ENCODE data around the gene TMX3. TPM values are rescaled to one million over a fixed set of nuclear protein-coding genes. Genes with fewer than 3 reads are reported as not detected.
A peak's percentile ranks its signal among the peaks of the same experiment; 100 is the strongest.

The TMX3 gene
- polyA plus RNA-seq, 2 donors, result 9.5 to 10.2 TPM

DNA sequence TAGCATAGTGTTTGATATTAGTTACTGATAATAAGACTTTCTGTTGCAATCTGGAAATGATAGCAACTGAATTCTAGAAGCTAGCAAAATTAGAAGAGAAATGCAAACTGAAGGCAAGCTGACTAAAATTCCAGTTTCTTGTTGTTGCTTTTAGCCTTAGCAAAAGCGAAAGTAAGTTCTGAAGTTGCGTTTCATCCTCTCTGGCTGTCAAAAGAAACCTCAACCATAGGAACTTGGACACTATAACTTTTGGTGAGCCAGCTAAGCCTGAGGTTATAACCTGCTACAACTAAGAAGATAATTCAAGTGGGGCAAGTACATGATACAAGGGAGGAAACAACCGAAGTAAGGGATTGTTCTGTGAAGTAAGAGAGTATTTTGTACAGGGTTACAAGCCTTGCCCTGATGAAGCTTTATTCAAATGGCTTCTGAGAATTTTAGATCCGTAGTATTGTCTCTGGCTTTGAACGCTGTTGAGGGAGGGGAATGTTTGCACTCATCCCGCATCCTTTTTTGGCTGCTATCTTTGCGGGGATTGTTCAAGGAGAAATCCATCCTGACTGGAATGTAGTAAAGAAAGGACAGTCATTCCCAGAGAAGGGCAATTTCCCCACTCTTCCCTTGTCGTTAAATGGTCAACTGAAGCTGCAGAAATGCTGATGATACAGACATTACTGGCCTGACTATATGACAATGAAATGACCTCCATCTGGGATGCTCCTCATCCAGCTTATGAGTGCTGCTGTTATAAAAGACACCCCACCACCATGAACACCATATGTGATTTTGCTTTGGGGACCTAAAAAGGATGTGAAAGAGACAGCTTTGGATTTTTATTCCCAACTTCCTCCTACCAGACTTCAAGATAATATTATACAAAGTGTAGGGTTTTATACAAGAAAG lies 7.0 kb upstream of the TMX3 start:
- WGBS, 2 donors, result 32 to 35% methylated on average over 8 of the region's 8 CpGs
- Histone ChIP-seq H3K9me3 (ENCODE audit: control insufficient read depth in 2 of 2, insufficient read depth in 1 of 2, low read depth in 1 of 2, low read length in 1 of 2) (no peaks in the 10 kb centered on the region), H3K4me3 (ENCODE audit: low read depth in 1 of 2, low read length in 2 of 2) (peak overlapping the region in 1 of 2 donors; percentile 31), H3K36me3 (ENCODE audit: control insufficient read depth in 2 of 2, insufficient read depth in 2 of 2, low read length in 1 of 2) (no peaks in the 10 kb centered on the region), H3K4me1 (ENCODE audit: control insufficient read depth in 2 of 2, insufficient read depth in 2 of 2, low read length in 1 of 2) (peaks cover 0 to 2% of the 10 kb centered on the region in 2 donors), H3K27me3 (ENCODE audit: control insufficient read depth in 1 of 2, insufficient read depth in 2 of 2, low read length in 2 of 2) (no peaks in the 10 kb centered on the region), H3K27ac (ENCODE audit: low read depth in 2 of 2, low read length in 1 of 2) (peak overlapping the region in 1 of 2 donors; percentile 35)

- H3K4me1 ChIP-seq (ENCODE audit: control insufficient read depth in 2 of 2, insufficient read depth in 2 of 2, low read length in 1 of 2), result no peaks in the 10 kb centered on the region
- H3K9me3 ChIP-seq (ENCODE audit: control insufficient read depth in 2 of 2, insufficient read depth in 1 of 2, low read depth in 1 of 2, low read length in 1 of 2), result no peaks in the 10 kb centered on the region
- peak overlapping the region; percentile 73 to 83 for H3K27ac ChIP-seq (ENCODE audit: low read depth in 2 of 2, low read length in 1 of 2)
- WGBS, 2 donors, result 0 to 1% methylated on average over 14 of the region's 14 CpGs
- no peaks in the 10 kb centered on the region for H3K27me3 ChIP-seq (ENCODE audit: control insufficient read depth in 1 of 2, insufficient read depth in 2 of 2, low read length in 2 of 2)
- H3K4me3 ChIP-seq (ENCODE audit: low read depth in 1 of 2, low read length in 2 of 2), result peak overlapping the region; percentile 87 to 94
- H3K36me3 ChIP-seq (ENCODE audit: control insufficient read depth in 2 of 2, insufficient read depth in 2 of 2, low read length in 1 of 2), result peaks cover 0 to 7% of the 10 kb centered on the region in 2 donors
These were observed 569 bp downstream of the TMX3 start for GRCh38 chr18:68714366-68714711.

- no peaks in the 10 kb centered on the region for H3K27me3 ChIP-seq (ENCODE audit: control insufficient read depth in 1 of 2, insufficient read depth in 2 of 2, low read length in 2 of 2)
- H3K9me3 ChIP-seq (ENCODE audit: control insufficient read depth in 2 of 2, insufficient read depth in 1 of 2, low read depth in 1 of 2, low read length in 1 of 2), result no peaks in the 10 kb centered on the region
- no peaks in the 10 kb centered on the region for H3K4me1 ChIP-seq (ENCODE audit: control insufficient read depth in 2 of 2, insufficient read depth in 2 of 2, low read length in 1 of 2)
- 17 to 20% methylated on average over 6 of the region's 6 CpGs for WGBS, 2 donors
- H3K27ac ChIP-seq (ENCODE audit: low read depth in 2 of 2, low read length in 1 of 2), result no peak overlapping the region
- H3K4me3 ChIP-seq (ENCODE audit: low read depth in 1 of 2, low read length in 2 of 2), result peak overlapping the region in 1 of 2 donors; percentile 87
- H3K36me3 ChIP-seq (ENCODE audit: control insufficient read depth in 2 of 2, insufficient read depth in 2 of 2, low read length in 1 of 2), result peaks cover 0 to 7% of the 10 kb centered on the region in 2 donors
These were observed 1.1 kb downstream of the TMX3 start for GRCh38 chr18:68713796-68714195.

DNA sequence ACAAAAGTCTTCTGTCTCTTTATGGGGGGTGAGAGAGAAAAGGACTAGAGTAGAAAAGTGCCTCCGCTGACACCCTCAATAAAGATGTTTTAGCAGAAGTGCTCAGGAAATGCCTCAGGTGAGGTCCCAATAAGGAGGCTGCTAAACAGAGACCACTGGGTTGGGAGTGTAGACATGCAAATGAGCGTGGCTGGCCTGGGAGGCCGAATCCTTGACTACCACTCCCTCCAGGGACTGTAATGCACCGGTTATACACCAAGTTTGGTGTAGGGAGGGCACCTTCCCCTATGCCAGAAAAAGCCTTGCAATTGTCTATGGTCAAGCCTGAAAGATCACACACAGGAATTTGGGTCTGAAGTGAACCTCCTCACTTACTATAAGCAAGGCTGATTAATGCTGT lies 1.8 kb downstream of the TMX3 start:
- Histone ChIP-seq H3K4me1 (ENCODE audit: control insufficient read depth in 2 of 2, insufficient read depth in 2 of 2, low read length in 1 of 2) (no peaks in the 10 kb centered on the region), H3K27ac (ENCODE audit: low read depth in 2 of 2, low read length in 1 of 2) (no peak overlapping the region), H3K27me3 (ENCODE audit: control insufficient read depth in 1 of 2, insufficient read depth in 2 of 2, low read length in 2 of 2) (no peaks in the 10 kb centered on the region), H3K36me3 (ENCODE audit: control insufficient read depth in 2 of 2, insufficient read depth in 2 of 2, low read length in 1 of 2) (peaks cover 0 to 7% of the 10 kb centered on the region in 2 donors), H3K9me3 (ENCODE audit: control insufficient read depth in 2 of 2, insufficient read depth in 1 of 2, low read depth in 1 of 2, low read length in 1 of 2) (no peaks in the 10 kb centered on the region), H3K4me3 (ENCODE audit: low read depth in 1 of 2, low read length in 2 of 2) (peak overlapping the region in 1 of 2 donors; percentile 26)
- WGBS, 2 donors, result 82 to 84% methylated on average over 4 of the region's 4 CpGs

DNA sequence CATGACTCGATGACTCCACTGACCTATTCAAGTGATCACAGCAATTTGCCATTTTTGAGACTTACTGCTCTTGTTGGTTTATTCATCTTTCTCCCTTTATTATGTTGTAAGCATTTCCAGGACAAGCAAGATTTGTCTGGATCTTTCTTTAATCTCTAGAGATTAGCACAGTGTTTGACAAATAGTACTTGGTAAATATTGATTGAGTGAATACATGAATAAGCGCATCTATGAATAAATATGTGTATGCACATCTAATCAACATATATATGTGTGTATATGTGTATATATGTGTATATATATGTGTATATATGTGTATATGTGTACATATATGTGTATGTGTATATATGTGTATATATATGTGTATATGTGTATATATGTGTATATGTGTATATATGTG lies 7.3 kb downstream of the TMX3 start:
- peaks cover 0 to 9% of the 10 kb centered on the region in 2 donors for H3K36me3 ChIP-seq (ENCODE audit: control insufficient read depth in 2 of 2, insufficient read depth in 2 of 2, low read length in 1 of 2)
- no peak overlapping the region for H3K4me3 ChIP-seq (ENCODE audit: low read depth in 1 of 2, low read length in 2 of 2)
- 72 to 75% methylated on average over 2 of the region's 2 CpGs for WGBS, 2 donors
- H3K4me1 ChIP-seq (ENCODE audit: control insufficient read depth in 2 of 2, insufficient read depth in 2 of 2, low read length in 1 of 2), result no peaks in the 10 kb centered on the region
- H3K27ac ChIP-seq (ENCODE audit: low read depth in 2 of 2, low read length in 1 of 2), result no peak overlapping the region
- no peaks in the 10 kb centered on the region for H3K27me3 ChIP-seq (ENCODE audit: control insufficient read depth in 1 of 2, insufficient read depth in 2 of 2, low read length in 2 of 2)
- H3K9me3 ChIP-seq (ENCODE audit: control insufficient read depth in 2 of 2, insufficient read depth in 1 of 2, low read depth in 1 of 2, low read length in 1 of 2), result no peaks in the 10 kb centered on the region

- peaks cover 0 to 2% of the 10 kb centered on the region in 2 donors for H3K36me3 ChIP-seq (ENCODE audit: control insufficient read depth in 2 of 2, insufficient read depth in 2 of 2, low read length in 1 of 2)
- no peaks in the 10 kb centered on the region for H3K4me1 ChIP-seq (ENCODE audit: control insufficient read depth in 2 of 2, insufficient read depth in 2 of 2, low read length in 1 of 2)
- H3K9me3 ChIP-seq (ENCODE audit: control insufficient read depth in 2 of 2, insufficient read depth in 1 of 2, low read depth in 1 of 2, low read length in 1 of 2), result no peaks in the 10 kb centered on the region
- 68 to 94% methylated on average over 1 of the region's 1 CpG for WGBS, 2 donors
- no peaks in the 10 kb centered on the region for H3K27me3 ChIP-seq (ENCODE audit: control insufficient read depth in 1 of 2, insufficient read depth in 2 of 2, low read length in 2 of 2)
- no peak overlapping the region for H3K4me3 ChIP-seq (ENCODE audit: low read depth in 1 of 2, low read length in 2 of 2)
- H3K27ac ChIP-seq (ENCODE audit: low read depth in 2 of 2, low read length in 1 of 2), result no peak overlapping the region
These were observed 9.8 kb downstream of the TMX3 start for GRCh38 chr18:68705119-68705518.

DNA sequence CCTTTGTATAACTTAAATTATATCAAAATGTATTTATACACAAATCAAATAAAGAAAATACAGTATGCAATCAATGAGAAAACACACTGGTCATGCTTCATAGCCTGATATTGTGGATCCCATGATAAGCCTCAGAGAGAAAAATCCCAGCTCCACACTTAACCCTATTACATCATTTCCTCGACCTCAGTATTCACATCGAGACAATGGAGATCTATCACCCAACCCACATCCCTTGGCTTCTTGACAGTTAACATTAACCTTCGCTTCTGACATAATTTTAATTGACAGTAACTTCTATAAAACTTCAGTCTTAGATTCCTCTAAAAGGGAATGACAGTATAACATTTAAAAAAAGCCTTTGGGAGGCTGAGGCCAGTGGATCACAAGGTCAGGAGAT lies 11.6 kb downstream of the TMX3 start:
- no peak overlapping the region for H3K27ac ChIP-seq (ENCODE audit: low read depth in 2 of 2, low read length in 1 of 2)
- H3K9me3 ChIP-seq (ENCODE audit: control insufficient read depth in 2 of 2, insufficient read depth in 1 of 2, low read depth in 1 of 2, low read length in 1 of 2), result no peaks in the 10 kb centered on the region

GRCh38 chr18:68701353-68701752 lies 13.6 kb downstream of the TMX3 start:
- WGBS, 2 donors, result 93 to 95% methylated on average over 4 of the region's 4 CpGs
- H3K9me3 ChIP-seq (ENCODE audit: control insufficient read depth in 2 of 2, insufficient read depth in 1 of 2, low read depth in 1 of 2, low read length in 1 of 2), result no peaks in the 10 kb centered on the region
- no peaks in the 10 kb centered on the region for H3K27me3 ChIP-seq (ENCODE audit: control insufficient read depth in 1 of 2, insufficient read depth in 2 of 2, low read length in 2 of 2)
- H3K4me1 ChIP-seq (ENCODE audit: control insufficient read depth in 2 of 2, insufficient read depth in 2 of 2, low read length in 1 of 2), result no peaks in the 10 kb centered on the region
- peaks cover 0 to 2% of the 10 kb centered on the region in 2 donors for H3K36me3 ChIP-seq (ENCODE audit: control insufficient read depth in 2 of 2, insufficient read depth in 2 of 2, low read length in 1 of 2)
- no peak overlapping the region for H3K4me3 ChIP-seq (ENCODE audit: low read depth in 1 of 2, low read length in 2 of 2)
- H3K27ac ChIP-seq (ENCODE audit: low read depth in 2 of 2, low read length in 1 of 2), result no peak overlapping the region

More for the DNA sequence above, 11.6 kb downstream of the TMX3 start:
- no peaks in the 10 kb centered on the region for H3K4me1 ChIP-seq (ENCODE audit: control insufficient read depth in 2 of 2, insufficient read depth in 2 of 2, low read length in 1 of 2)
- 78% methylated on average over 3 of the region's 3 CpGs for WGBS, 2 donors
- peaks cover 0 to 2% of the 10 kb centered on the region in 2 donors for H3K36me3 ChIP-seq (ENCODE audit: control insufficient read depth in 2 of 2, insufficient read depth in 2 of 2, low read length in 1 of 2)
- no peak overlapping the region for H3K4me3 ChIP-seq (ENCODE audit: low read depth in 1 of 2, low read length in 2 of 2)
- H3K27me3 ChIP-seq (ENCODE audit: control insufficient read depth in 1 of 2, insufficient read depth in 2 of 2, low read length in 2 of 2), result no peaks in the 10 kb centered on the region

GRCh38 chr18:68699043-68699442 lies 15.9 kb downstream of the TMX3 start:
- 99 to 100% methylated on average over 1 of the region's 1 CpG for WGBS, 2 donors
- Histone ChIP-seq H3K9me3 (ENCODE audit: control insufficient read depth in 2 of 2, insufficient read depth in 1 of 2, low read depth in 1 of 2, low read length in 1 of 2) (no peaks in the 10 kb centered on the region), H3K36me3 (ENCODE audit: control insufficient read depth in 2 of 2, insufficient read depth in 2 of 2, low read length in 1 of 2) (peaks cover 4% of the 10 kb centered on the region in 2 donors), H3K27me3 (ENCODE audit: control insufficient read depth in 1 of 2, insufficient read depth in 2 of 2, low read length in 2 of 2) (no peaks in the 10 kb centered on the region), H3K4me1 (ENCODE audit: control insufficient read depth in 2 of 2, insufficient read depth in 2 of 2, low read length in 1 of 2) (peaks cover 0 to 3% of the 10 kb centered on the region in 2 donors), H3K27ac (ENCODE audit: low read depth in 2 of 2, low read length in 1 of 2) (no peak overlapping the region), H3K4me3 (ENCODE audit: low read depth in 1 of 2, low read length in 2 of 2) (no peak overlapping the region)

GRCh38 chr18:68696937-68697336 lies 18.0 kb downstream of the TMX3 start:
- Histone ChIP-seq H3K36me3 (ENCODE audit: control insufficient read depth in 2 of 2, insufficient read depth in 2 of 2, low read length in 1 of 2) (peaks cover 10 to 14% of the 10 kb centered on the region in 2 donors), H3K4me3 (ENCODE audit: low read depth in 1 of 2, low read length in 2 of 2) (no peak overlapping the region), H3K27ac (ENCODE audit: low read depth in 2 of 2, low read length in 1 of 2) (no peak overlapping the region), H3K4me1 (ENCODE audit: control insufficient read depth in 2 of 2, insufficient read depth in 2 of 2, low read length in 1 of 2) (peaks cover 0 to 3% of the 10 kb centered on the region in 2 donors), H3K27me3 (ENCODE audit: control insufficient read depth in 1 of 2, insufficient read depth in 2 of 2, low read length in 2 of 2) (no peaks in the 10 kb centered on the region), H3K9me3 (ENCODE audit: control insufficient read depth in 2 of 2, insufficient read depth in 1 of 2, low read depth in 1 of 2, low read length in 1 of 2) (no peaks in the 10 kb centered on the region)
- 92 to 95% methylated on average over 2 of the region's 2 CpGs for WGBS, 2 donors
